ENCODE data around the gene FAM171A1. TPM values are rescaled to one million over a fixed set of nuclear protein-coding genes. Genes with fewer than 3 reads are reported as not detected.

The FAM171A1 gene
- total RNA-seq, 2 donors from 2014 or later = 36.5 to 39.0 TPM

- TF ChIP-seq CTCF (conservative IDR thresholded peaks at IDR 0.05) = no peak
- Mint-ChIP-seq H3K27ac (no peak overlapping the region), H3K9me3 (no peaks in the 10 kb centered on the region), H3K27me3 (ENCODE audit: insufficient read depth) (no peaks in the 10 kb centered on the region), H3K36me3 (ENCODE audit: low read depth) (peaks cover 10% of the 10 kb centered on the region), H3K4me1 (peaks cover 3% of the 10 kb centered on the region), H3K4me3 (no peak overlapping the region)
- H3K9me3 ChIP-seq (ENCODE audit: control insufficient read depth, low read length) = no peaks in the 10 kb centered on the region
- DNase-seq = no peak
- no peak overlapping the region for H3K4me3 ChIP-seq (ENCODE audit: low read length)
- H3K36me3 ChIP-seq (ENCODE audit: control insufficient read depth, insufficient read depth, low read length) = peaks cover 5% of the 10 kb centered on the region
- H3K4me1 ChIP-seq (ENCODE audit: control insufficient read depth, insufficient read depth, low read length) = no peaks in the 10 kb centered on the region
- H3K9ac ChIP-seq (ENCODE audit: extremely low read depth, low read length, poor library complexity, severe bottlenecking) = no peak overlapping the region
- H3K27ac ChIP-seq (ENCODE audit: low read depth, low read length) = no peak overlapping the region
- WGBS, 2 experiments (ENCODE audit: insufficient coverage in 1 of 2, insufficient read length in 1 of 2) = 100% methylated on average over 1 of the region's 1 CpG
- H3K27me3 ChIP-seq (ENCODE audit: control insufficient read depth, insufficient read depth, low read length, poor library complexity, severe bottlenecking) = no peaks in the 10 kb centered on the region
These were observed 39.6 kb downstream of the FAM171A1 start for GRCh38 chr10:15331461-15331860.

DNA sequence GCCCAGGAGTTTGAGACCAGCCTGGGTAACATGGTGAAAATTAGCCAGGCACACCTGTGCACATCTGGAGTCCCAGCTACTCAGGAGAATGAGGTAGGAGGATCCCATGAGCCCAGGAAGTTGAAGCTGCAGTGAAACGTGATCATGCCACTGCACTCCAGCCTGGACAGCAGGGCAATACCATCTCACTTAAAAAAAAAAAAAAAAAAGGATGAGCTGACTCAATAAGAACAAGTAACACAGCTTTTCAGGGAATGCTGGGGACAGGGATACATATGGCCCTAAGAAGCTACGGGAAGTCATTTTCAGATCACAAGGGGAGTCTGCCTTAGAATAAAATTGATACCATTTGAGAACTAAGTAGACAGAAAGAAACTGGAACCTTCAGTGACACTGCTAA lies 41.7 kb downstream of the FAM171A1 start:
- H3K9me3 ChIP-seq (ENCODE audit: control insufficient read depth, low read length) = no peaks in the 10 kb centered on the region
- Mint-ChIP-seq H3K27ac (no peak overlapping the region), H3K4me1 (peaks cover 3% of the 10 kb centered on the region), H3K36me3 (ENCODE audit: low read depth) (peaks cover 15% of the 10 kb centered on the region), H3K4me3 (no peak overlapping the region), H3K9me3 (no peaks in the 10 kb centered on the region), H3K27me3 (ENCODE audit: insufficient read depth) (no peaks in the 10 kb centered on the region)
- H3K36me3 ChIP-seq (ENCODE audit: control insufficient read depth, insufficient read depth, low read length) = peaks cover 5% of the 10 kb centered on the region
- H3K4me3 ChIP-seq (ENCODE audit: low read length) = no peak overlapping the region
- no peaks in the 10 kb centered on the region for H3K27me3 ChIP-seq (ENCODE audit: control insufficient read depth, insufficient read depth, low read length, poor library complexity, severe bottlenecking)
- no peak overlapping the region for H3K27ac ChIP-seq (ENCODE audit: low read depth, low read length)
- 79 to 100% methylated on average over 1 to 2 of the region's 2 CpGs for WGBS, 2 experiments (ENCODE audit: insufficient coverage in 1 of 2, insufficient read length in 1 of 2)
- no peak overlapping the region for H3K9ac ChIP-seq (ENCODE audit: extremely low read depth, low read length, poor library complexity, severe bottlenecking)
- no peaks in the 10 kb centered on the region for H3K4me1 ChIP-seq (ENCODE audit: control insufficient read depth, insufficient read depth, low read length)
- no peak for TF ChIP-seq CTCF (conservative IDR thresholded peaks at IDR 0.05)
- DNase-seq = no peak

DNA sequence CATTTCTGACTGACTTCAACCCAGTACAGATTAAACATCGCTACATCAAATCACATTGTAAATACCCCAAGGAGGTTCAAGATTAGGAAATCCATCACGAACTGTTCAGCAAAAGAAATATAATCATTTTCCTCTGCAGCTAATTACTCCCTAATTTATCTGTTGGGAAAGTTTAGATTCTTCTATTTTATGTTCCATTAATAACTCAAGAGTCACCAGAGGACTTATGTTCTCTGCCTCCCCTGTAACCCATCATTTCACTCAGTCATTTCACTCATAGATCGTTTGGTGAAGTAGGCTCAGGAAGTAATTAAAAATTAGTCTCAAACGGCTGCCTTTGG lies 45.2 kb downstream of the FAM171A1 start:
- 80 to 94% methylated on average over 2 to 4 of the region's 4 CpGs for WGBS, 2 experiments (ENCODE audit: insufficient coverage in 1 of 2, insufficient read length in 1 of 2)
- no peak overlapping the region for H3K27ac Mint-ChIP-seq
- no peaks in the 10 kb centered on the region for H3K27me3 Mint-ChIP-seq (ENCODE audit: insufficient read depth)
- H3K9ac ChIP-seq (ENCODE audit: extremely low read depth, low read length, poor library complexity, severe bottlenecking) = no peak overlapping the region
- H3K27me3 ChIP-seq (ENCODE audit: control insufficient read depth, insufficient read depth, low read length, poor library complexity, severe bottlenecking) = no peaks in the 10 kb centered on the region
- no peak overlapping the region for H3K4me3 ChIP-seq (ENCODE audit: low read length)
- no peak for DNase-seq
- H3K4me3 Mint-ChIP-seq = no peak overlapping the region
- H3K4me1 ChIP-seq (ENCODE audit: control insufficient read depth, insufficient read depth, low read length) = no peaks in the 10 kb centered on the region
- no peaks in the 10 kb centered on the region for H3K4me1 Mint-ChIP-seq
- H3K36me3 Mint-ChIP-seq (ENCODE audit: low read depth) = peaks cover 7% of the 10 kb centered on the region
- no peaks in the 10 kb centered on the region for H3K9me3 Mint-ChIP-seq
- no peak overlapping the region for H3K27ac ChIP-seq (ENCODE audit: low read depth, low read length)
- TF ChIP-seq CTCF (conservative IDR thresholded peaks at IDR 0.05) = no peak
- no peaks in the 10 kb centered on the region for H3K9me3 ChIP-seq (ENCODE audit: control insufficient read depth, low read length)
- H3K36me3 ChIP-seq (ENCODE audit: control insufficient read depth, insufficient read depth, low read length) = no peaks in the 10 kb centered on the region
